GM18499 (cell line): ENCODE data around the gene ADAM23.
"Not testable (repeated sequence)": the region's sequence is repeated elsewhere in the genome, so short reads cannot be mapped to it uniquely, and the experiment has no call there.

Experiments
- ATAC-seq: cut with Tn5 transposase; IDR thresholded peaks from one replicate; pipeline ENCODE4 v1.9.1; 2021; ENCODE audit warnings: moderate number of reproducible peaks; ENCODE audit not compliant: insufficient read depth, unreplicated experiment

The ADAM23 gene, protein sequence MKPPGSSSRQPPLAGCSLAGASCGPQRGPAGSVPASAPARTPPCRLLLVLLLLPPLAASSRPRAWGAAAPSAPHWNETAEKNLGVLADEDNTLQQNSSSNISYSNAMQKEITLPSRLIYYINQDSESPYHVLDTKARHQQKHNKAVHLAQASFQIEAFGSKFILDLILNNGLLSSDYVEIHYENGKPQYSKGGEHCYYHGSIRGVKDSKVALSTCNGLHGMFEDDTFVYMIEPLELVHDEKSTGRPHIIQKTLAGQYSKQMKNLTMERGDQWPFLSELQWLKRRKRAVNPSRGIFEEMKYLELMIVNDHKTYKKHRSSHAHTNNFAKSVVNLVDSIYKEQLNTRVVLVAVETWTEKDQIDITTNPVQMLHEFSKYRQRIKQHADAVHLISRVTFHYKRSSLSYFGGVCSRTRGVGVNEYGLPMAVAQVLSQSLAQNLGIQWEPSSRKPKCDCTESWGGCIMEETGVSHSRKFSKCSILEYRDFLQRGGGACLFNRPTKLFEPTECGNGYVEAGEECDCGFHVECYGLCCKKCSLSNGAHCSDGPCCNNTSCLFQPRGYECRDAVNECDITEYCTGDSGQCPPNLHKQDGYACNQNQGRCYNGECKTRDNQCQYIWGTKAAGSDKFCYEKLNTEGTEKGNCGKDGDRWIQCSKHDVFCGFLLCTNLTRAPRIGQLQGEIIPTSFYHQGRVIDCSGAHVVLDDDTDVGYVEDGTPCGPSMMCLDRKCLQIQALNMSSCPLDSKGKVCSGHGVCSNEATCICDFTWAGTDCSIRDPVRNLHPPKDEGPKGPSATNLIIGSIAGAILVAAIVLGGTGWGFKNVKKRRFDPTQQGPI

GRCh38 chr2:206442833-206443734 is at the start of gene ADAM23:
TSS of gene ADAM23 (plus strand) at chr2:206443532. CDS start at chr2:206443867, 335 bp downstream.
- ATAC-seq = no peak

- no peak for ATAC-seq
Measured at GRCh38 chr2:206396211-206396610, 47.1 kb upstream of the ADAM23 start.

- ATAC-seq = not testable (repeated sequence)
Measured at GRCh38 chr2:206402956-206403569, 40.3 kb upstream of the ADAM23 start.

- ATAC-seq = peak; percentile 93
Measured at GRCh38 chr2:206408323-206409320, 34.7 kb upstream of the ADAM23 start.

GRCh38 chr2:206410714-206411113 is 32.6 kb upstream of the ADAM23 start:
- ATAC-seq = no peak

- no peak for ATAC-seq
Measured at GRCh38 chr2:206415618-206416243, 27.6 kb upstream of the ADAM23 start.

GRCh38 chr2:206418968-206419367 is 24.4 kb upstream of the ADAM23 start:
- no peak for ATAC-seq

GRCh38 chr2:206420721-206421120 is 22.6 kb upstream of the ADAM23 start:
- ATAC-seq = no peak

DNA sequence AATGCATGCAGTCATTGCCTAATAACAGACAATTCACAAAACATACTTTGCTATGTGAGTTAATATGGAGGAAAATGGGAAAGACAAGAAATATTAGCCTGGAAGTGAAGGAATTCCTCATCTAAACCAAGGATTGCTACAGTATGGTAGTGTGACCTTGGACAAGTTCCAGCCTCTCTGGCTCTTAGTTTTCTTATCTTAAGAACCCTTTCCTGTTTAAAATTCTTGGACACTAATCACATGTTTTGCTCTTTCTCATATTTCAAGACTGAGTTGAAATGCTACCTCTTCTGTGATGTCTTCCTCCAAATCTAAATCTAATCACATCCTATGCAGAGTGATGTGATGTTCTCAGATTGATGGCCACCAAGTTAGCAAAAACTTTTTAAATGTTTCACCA is 20.8 kb upstream of the ADAM23 start:
- no peak for ATAC-seq

GRCh38 chr2:206423147-206423546 is 20.2 kb upstream of the ADAM23 start:
- no peak for ATAC-seq

DNA sequence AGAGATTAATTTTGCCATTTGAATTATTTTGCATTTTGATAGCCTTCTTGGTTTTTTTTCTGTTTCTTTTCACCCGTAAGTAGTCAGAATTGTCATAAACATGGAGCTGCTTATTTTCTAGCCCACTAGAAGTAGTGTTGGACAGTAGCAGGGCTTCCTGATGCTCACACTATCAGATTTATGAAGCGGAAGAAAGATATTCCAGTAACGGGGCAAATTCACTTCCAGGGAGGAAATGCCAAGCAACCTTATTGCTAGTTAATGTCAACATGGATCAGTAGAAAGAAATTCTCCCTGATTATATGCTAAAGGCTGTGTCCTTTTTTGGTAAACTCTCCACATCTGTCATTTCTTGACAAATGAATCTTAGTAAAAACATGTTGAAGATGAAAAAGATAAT is 19.2 kb upstream of the ADAM23 start:
- no peak for ATAC-seq

- ATAC-seq = no peak
Measured at GRCh38 chr2:206428783-206429182, 14.5 kb upstream of the ADAM23 start.

DNA sequence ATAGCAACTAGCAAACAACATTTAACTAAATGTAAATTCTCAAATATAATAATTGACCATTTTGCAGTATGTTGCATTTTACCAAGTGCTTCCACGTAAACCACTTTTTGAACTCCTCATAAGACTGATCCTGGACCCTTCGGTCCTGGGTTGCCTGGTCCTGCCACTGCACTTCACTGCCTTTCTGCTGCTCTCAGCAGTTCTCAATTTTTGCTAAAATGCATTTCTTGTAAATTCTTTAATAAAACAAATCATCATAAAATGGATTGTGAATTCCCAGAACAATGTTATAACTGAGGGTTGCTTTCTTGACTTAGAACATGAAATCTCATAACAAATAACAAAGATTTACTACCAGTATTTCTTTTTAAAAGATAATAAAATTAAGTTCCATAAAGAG is 12.9 kb upstream of the ADAM23 start:
- ATAC-seq = no peak

GRCh38 chr2:206431439-206431838 is 11.9 kb upstream of the ADAM23 start:
- ATAC-seq = no peak

GRCh38 chr2:206432193-206433082 is 10.9 kb upstream of the ADAM23 start:
- no peak for ATAC-seq

DNA sequence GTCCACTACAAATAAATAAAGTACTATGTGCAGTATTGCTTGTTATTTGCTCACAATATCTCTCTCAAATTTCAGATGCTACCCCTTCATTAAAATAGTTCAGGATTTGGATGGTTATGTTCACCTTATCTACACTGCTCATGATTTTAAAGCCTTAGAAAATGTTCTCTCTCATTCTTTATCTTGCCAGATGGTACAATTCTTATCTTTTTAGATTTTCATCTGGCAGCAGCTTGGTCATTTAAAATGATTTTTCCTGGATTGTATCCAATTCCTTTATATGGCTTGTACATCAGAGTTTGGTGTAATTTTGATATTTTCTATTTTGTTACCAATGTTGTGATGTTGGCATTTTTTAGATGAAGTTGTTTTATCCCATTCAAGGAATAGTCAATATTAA is 10.1 kb upstream of the ADAM23 start:
- no peak for ATAC-seq

DNA sequence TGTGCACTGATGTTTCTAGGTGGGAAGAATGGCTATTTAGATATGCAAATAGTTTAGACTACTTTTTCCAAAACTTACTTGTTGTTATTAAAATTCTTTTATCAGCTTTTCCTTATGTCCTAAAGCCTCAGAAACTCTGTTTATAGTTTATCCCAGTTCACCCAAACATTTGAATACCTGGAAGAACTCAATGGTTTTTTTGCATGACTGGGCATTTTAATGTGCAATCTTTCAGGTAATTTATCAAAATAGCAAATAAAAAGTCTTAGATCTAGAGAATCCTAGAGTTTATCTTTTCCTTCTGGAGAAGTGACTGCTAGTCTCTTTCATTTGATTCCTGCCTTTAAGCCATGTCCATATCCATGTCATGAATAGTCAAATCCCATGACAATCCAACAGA is 9.6 kb upstream of the ADAM23 start:
- no peak for ATAC-seq
